ENCODE data around the gene ASTN1. TPM values are rescaled to one million over a fixed set of nuclear protein-coding genes. Genes with fewer than 3 reads are reported as not detected.

Gene ASTN1
- total RNA-seq, 1 experiment from 2014 or later: not detected

DNA sequence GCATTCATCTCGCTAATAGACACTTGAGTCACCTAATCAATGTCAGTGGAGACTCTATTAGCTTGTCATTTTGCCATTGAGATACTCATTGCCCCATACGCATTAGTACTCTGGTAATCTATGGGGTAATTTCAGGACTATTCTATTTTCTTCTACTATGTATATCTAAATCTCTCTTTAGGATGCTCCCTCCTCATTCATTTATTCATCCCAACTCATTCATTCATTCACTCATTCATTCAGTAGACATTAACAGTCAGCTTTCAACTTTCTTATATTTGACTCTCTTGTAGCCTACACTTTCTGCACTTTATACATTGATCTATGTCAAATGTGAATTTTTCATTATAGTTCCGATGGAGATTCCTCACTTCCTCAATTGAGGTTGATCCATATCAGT is 170.9 kb downstream of the ASTN1 start:
- POLR2A ChIA-PET (ENCODE audit: unreplicated experiment): no interaction called here
- intact Hi-C loops (cut with micrococcal nuclease; ENCODE audit: unreplicated experiment): no loop called here
- Histone ChIP-seq H3K79me2 (ENCODE audit: low read depth) (no peaks in the 10 kb centered on the region), H3K9me2 (ENCODE audit: insufficient read depth) (no peaks in the 10 kb centered on the region), H3K4me1 (replicated peaks; ENCODE audit: insufficient read depth) (no peaks in the 10 kb centered on the region), H3K27ac (no peak overlapping the region), H3F3A (ENCODE audit: insufficient read depth, low read depth) (no peaks in the 10 kb centered on the region), H3K27me3 (ENCODE audit: insufficient read depth, low read depth) (no peaks in the 10 kb centered on the region), H2AFZ (no peak overlapping the region), H3K4me3 (no peak overlapping the region), H3K4me2 (no peak overlapping the region), H4K20me1 (ENCODE audit: insufficient read depth) (no peaks in the 10 kb centered on the region), H3K9me3 (ENCODE audit: insufficient read depth, low read depth) (no peaks in the 10 kb centered on the region), H3K36me3 (ENCODE audit: low read depth) (no peaks in the 10 kb centered on the region)
- CTCF ChIA-PET: no interaction called here
- DNase-seq: no peak
- no peak for TF ChIP-seq EZH2 (IDR thresholded peaks at IDR 0.05; ENCODE audit: low read depth)
- TF ChIP-seq, protein P1, sequence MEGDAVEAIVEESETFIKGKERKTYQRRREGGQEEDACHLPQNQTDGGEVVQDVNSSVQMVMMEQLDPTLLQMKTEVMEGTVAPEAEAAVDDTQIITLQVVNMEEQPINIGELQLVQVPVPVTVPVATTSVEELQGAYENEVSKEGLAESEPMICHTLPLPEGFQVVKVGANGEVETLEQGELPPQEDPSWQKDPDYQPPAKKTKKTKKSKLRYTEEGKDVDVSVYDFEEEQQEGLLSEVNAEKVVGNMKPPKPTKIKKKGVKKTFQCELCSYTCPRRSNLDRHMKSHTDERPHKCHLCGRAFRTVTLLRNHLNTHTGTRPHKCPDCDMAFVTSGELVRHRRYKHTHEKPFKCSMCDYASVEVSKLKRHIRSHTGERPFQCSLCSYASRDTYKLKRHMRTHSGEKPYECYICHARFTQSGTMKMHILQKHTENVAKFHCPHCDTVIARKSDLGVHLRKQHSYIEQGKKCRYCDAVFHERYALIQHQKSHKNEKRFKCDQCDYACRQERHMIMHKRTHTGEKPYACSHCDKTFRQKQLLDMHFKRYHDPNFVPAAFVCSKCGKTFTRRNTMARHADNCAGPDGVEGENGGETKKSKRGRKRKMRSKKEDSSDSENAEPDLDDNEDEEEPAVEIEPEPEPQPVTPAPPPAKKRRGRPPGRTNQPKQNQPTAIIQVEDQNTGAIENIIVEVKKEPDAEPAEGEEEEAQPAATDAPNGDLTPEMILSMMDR (conservative IDR thresholded peaks at IDR 0.05): no peak
- BruUV-seq (replicated peaks): no TSS peak

DNA sequence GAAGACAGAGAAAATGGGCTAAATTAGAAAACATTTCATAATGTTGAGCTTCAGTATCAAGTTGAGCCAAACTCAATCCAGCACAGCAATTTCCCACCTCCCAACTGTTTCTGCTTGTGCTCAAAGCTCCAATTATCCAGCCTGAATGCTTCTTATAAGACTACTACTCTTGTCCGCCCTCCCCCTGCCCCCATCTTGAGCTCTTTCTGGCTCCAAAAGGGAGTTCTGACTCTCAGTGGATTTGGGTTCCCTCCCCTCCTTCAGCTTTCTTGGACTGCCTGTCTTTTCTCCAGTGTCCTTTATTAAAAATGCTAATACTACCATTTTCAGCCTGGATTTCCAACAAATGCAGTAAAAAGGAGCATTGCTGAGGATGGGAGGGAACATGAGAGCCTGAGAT is 174.8 kb downstream of the ASTN1 start:
- TF ChIP-seq EZH2 (IDR thresholded peaks at IDR 0.05; ENCODE audit: low read depth): no peak
- TF ChIP-seq, protein P1 (conservative IDR thresholded peaks at IDR 0.05): no peak
- Histone ChIP-seq H3K36me3 (ENCODE audit: low read depth) (no peaks in the 10 kb centered on the region), H3K9me3 (ENCODE audit: insufficient read depth, low read depth) (no peaks in the 10 kb centered on the region), H3K4me1 (replicated peaks; ENCODE audit: insufficient read depth) (no peaks in the 10 kb centered on the region), H4K20me1 (ENCODE audit: insufficient read depth) (no peaks in the 10 kb centered on the region), H3K4me3 (no peak overlapping the region), H3K27ac (no peak overlapping the region), H3K4me2 (no peak overlapping the region), H3K79me2 (ENCODE audit: low read depth) (no peaks in the 10 kb centered on the region), H3K9me2 (ENCODE audit: insufficient read depth) (no peaks in the 10 kb centered on the region), H2AFZ (no peak overlapping the region), H3F3A (ENCODE audit: insufficient read depth, low read depth) (no peaks in the 10 kb centered on the region), H3K27me3 (ENCODE audit: insufficient read depth, low read depth) (no peaks in the 10 kb centered on the region)
- no peak for DNase-seq
- intact Hi-C loops (cut with micrococcal nuclease; ENCODE audit: unreplicated experiment): no loop called here
- ChIA-PET CTCF (no interaction called here), POLR2A (ENCODE audit: unreplicated experiment) (no interaction called here)
- BruUV-seq (replicated peaks): no TSS peak

DNA sequence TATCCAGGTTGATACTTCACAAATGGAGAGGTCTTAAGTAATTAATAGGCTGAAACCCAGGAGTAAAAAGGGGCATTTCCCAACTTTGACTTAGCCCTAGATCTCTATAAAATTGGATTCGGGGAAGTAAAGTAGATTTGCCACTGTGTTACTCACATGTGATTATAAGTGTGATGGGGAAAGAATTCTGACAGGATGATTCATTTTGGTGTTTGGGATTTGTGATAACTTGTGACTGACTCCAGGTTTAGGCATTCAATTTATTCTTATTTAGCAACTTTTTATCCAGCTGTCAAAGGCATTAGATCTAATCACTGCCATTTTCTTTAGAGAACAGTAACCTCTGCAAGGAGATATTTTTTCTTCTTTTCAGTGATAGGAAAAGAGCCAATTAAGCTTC is 175.5 kb downstream of the ASTN1 start:
- no TSS peak for BruUV-seq (replicated peaks)
- no peaks in the 10 kb centered on the region for H3F3A ChIP-seq (ENCODE audit: insufficient read depth, low read depth)
- H3K36me3 ChIP-seq (ENCODE audit: low read depth): no peaks in the 10 kb centered on the region
- no peak overlapping the region for H3K27ac ChIP-seq
- no peak for TF ChIP-seq EZH2 (IDR thresholded peaks at IDR 0.05; ENCODE audit: low read depth)
- TF ChIP-seq, protein P1 (conservative IDR thresholded peaks at IDR 0.05): no peak
- no peaks in the 10 kb centered on the region for H3K4me1 ChIP-seq (replicated peaks; ENCODE audit: insufficient read depth)
- no peaks in the 10 kb centered on the region for H3K79me2 ChIP-seq (ENCODE audit: low read depth)
- no peak overlapping the region for H3K4me3 ChIP-seq
- no peak overlapping the region for H2AFZ ChIP-seq
- intact Hi-C loops (cut with micrococcal nuclease; ENCODE audit: unreplicated experiment): no loop called here
- no peaks in the 10 kb centered on the region for H3K27me3 ChIP-seq (ENCODE audit: insufficient read depth, low read depth)
- H3K9me2 ChIP-seq (ENCODE audit: insufficient read depth): no peaks in the 10 kb centered on the region
- no peaks in the 10 kb centered on the region for H4K20me1 ChIP-seq (ENCODE audit: insufficient read depth)
- DNase-seq: no peak
- no peak overlapping the region for H3K4me2 ChIP-seq
- CTCF ChIA-PET: no interaction called here
- H3K9me3 ChIP-seq (ENCODE audit: insufficient read depth, low read depth): no peaks in the 10 kb centered on the region
- POLR2A ChIA-PET (ENCODE audit: unreplicated experiment): no interaction called here
